ENCODE measurements around the gene IKZF2.
A peak's percentile ranks its signal among the peaks of the same experiment; 100 is the strongest.

IKZF2 gene

DNA sequence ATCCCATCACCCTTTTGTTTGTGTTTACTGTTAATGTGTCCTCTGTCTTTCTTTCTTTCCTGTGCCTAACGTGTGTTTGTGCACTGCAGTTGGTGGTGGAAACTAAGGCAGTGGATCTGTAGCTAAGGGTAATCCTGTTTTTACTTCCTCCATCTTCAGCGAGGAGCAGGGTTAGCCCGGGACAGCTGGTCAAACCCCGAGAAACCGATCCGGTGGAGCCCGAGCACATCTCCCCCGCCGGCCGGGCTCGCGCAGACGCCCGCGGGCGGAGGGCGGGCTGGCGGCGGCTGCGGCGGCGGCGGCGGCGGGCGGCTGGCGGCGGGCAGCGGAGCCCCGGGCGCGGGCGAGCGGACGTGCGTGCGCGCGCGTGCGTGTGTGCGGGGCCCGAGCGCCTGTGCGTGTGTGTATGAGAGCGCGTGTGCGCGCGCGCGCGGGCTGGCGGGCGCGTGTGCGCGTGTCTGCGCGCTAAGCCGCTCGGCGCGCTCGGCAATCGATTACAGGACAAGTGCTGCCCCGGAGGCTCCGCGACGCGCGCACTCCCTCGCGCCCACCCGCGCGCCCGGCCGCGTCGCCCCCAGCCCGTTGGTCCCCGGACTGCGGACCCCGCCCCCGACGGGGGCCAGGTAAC lies at the start of gene IKZF2:
Gene IKZF2 (minus strand): TSS at position 176 of the 628 bp plus-strand sequence. CDS start 2,983 bp downstream, outside the sequence.
- peak; percentile 62 for DNase-seq

GRCh38 chr2:213199871-213200270 lies 48.5 kb upstream of the IKZF2 start:
- no peak for DNase-seq

GRCh38 chr2:213189001-213189899 lies 37.8 kb upstream of the IKZF2 start:
- no peak for DNase-seq

- no peak for DNase-seq
These were observed 37.1 kb upstream of the IKZF2 start for GRCh38 chr2:213188533-213188867.

DNA sequence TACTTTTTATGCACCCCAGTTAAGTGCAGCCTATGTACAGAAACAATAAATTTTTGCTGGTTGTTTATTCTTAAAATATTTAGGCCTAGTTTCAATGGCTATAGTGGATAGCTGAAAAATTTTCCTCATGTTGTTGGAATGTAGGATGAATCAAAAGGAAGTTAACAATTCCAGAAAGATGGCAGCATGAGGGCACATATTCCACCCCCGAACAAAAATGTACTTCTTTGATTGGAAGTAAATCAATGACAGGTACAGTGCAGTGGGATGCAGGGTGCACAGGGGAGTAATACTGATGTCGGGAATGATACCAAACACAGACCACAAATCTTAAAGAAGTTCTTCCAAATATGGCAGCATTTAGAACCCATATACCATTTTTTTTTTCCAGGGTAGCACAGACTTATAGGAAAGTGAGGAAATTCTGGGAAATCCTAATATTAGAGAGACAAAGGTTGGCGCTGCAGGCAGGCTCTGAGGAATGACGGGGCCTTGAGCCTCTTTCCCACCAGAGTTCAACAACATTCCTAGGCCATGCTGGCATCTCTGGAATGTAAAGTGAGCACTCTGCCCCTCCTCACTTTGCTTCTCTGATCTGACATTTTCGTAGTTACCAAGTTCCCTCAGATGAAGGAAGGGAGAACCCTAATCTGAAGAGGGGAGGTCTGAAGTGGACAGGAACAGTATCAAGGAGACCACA lies 36.6 kb upstream of the IKZF2 start:
- no peak for DNase-seq

- no peak for DNase-seq
These were observed 36.0 kb upstream of the IKZF2 start for GRCh38 chr2:213187386-213187785.

DNA sequence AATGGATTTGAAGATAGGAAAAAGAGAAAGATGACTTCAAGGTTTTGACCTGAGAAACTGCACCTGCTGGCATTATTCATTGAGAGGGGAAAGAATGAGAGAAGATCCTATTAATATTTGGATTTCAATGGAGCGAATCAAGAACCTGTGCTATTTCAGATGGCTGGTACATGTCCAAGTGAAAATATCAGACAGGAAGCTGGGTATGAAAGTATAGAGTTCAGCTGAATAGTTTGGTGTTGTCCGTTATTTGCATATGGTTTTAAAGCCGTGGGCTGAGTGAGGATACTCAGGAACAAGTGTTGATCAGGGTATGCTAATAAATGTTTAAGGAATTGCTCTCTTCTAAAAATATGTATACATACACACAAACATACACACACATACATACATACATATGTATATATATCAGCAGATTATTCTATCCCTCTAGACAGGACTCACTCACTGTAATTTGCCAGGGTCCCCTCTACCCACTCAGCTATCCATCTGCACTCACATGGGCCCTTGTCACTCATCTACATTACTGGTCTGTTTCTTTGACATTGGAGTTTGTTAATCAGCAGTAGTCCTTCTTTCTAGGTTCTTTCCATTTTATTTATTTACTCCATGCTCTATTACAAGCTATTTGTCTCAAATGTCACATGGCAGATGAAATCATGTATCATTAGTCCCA lies 33.9 kb upstream of the IKZF2 start:
- no peak for DNase-seq

GRCh38 chr2:213181712-213182111 lies 30.3 kb upstream of the IKZF2 start:
- DNase-seq: no peak

DNA sequence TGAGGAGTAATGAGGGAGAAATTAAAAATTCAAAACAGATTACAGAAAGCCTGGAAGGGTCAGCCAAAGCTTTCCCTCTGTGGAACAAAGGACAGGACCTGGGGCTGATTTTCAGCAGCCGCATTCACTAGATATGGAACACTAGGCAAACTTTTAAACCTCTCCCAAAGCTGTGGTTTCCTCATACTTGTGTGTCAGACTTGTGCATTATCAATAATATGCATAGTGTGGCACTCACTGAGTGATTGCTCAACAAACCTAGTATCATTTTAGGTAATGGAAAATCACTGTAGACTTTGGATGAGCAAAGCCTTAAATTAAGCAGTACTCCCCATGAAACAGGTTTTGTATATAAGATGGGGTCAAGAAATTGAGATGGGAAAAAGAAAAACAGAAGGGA lies 26.3 kb upstream of the IKZF2 start:
- DNase-seq: no peak

DNA sequence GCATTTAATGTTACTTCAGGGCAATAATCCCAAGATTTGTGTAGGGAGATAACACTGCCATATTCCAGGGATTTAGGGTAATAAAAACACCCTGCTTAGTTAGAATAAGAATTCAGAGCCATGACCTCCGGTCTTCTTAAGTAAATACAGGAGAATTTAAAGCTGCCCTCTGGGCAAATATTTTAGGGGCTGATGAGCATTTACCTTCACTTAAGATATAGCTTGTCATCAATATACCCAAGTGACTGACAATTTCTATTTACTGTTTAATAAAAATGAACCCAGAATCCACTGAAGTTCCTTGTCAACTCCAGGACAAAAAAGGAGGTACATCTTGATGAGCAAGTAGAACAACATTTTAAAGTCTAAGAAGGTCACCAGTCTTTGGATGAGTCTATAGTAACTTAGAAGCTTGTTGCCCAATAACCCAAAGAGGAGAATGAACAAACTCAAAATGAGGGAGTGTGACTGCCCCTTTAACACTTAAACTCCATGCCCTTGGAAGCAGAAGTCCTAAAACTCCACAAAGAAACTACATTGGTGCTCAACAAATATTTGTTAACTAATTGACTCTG lies 24.3 kb upstream of the IKZF2 start:
- no peak for DNase-seq

GRCh38 chr2:213172641-213173040 lies 21.2 kb upstream of the IKZF2 start:
- DNase-seq: no peak

DNA sequence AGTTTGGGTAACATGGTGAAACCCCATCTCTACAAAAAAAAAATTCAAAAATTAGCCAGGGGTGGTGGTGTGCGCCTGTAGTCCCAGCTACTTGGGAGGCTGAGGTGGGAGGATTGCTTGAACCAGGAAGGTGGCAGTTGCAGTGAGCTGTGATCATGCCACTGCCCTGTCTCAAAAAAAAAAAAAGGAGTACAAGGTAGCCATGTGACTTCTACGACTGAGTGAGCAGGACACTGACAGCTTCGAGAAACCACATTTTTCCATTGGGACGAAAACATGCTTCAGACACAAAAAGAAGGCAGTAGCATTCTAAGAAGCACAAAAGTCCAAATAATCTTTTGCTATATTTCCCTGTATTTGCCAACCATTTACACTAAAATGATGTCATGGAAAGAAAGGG lies 19.7 kb upstream of the IKZF2 start:
- DNase-seq: no peak

GRCh38 chr2:213167271-213167930 lies 16.0 kb upstream of the IKZF2 start:
- DNase-seq: no peak

DNA sequence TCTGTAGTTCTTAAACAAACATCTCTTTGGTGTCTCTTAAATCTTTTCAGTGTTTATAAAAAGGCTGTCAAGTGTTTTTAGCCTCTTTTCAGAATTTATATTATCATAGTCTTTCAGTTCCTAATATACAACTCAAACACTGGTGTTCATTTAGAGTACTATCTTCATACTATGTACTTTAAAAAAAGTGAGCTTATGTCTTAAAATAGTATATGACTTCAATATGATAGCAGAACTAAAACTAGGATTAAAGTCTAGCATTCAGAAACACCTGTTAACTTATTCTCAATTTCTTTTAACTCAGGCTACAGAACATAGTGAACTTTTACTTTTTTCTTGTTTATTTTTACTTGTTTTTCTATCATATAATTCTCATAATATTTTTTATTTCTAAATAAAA lies 14.7 kb upstream of the IKZF2 start:
- DNase-seq: no peak

DNA sequence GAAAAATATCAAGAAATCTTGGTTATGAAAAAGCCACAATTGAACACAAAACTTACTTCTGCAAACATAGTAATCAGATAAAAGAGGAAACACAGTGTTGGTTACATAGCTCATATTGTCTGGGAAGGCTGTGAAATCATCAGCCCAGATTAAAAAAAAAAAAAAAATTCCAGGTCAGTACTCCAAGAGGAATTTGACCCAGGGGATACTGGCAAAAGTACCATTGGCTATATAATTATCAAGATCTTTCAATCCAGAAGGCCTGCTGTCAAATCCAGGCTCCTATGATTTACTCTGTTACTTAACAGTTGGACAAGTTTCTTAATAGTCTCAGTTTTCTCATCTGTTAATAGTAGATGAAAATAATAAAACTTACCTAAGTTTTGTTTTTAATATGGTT lies 12.9 kb upstream of the IKZF2 start:
- no peak for DNase-seq

GRCh38 chr2:213162516-213163118 lies 11.2 kb upstream of the IKZF2 start:
- DNase-seq: no peak

GRCh38 chr2:213161759-213162515 lies 10.5 kb upstream of the IKZF2 start:
- no peak for DNase-seq

GRCh38 chr2:213159768-213160167 lies 8.4 kb upstream of the IKZF2 start:
- no peak for DNase-seq

DNA sequence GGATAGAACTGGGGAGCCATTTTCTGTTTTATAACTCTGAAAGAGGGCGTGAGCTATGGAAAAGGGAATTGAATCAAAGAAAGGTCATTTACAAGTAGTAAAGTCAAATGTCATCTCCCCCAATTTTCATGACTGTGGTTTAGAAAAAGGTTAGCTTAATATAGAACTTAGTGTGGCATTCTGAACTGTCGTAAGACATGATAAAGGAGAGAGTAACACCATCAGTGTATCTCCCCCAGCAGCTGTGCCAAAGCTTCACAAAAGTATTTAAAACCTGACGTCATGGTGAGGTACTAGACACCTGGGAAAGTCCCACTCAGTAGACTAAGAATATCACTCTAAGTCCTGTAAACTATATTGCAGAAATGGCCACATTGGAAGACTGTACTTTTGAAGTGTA lies 5.8 kb upstream of the IKZF2 start:
- DNase-seq: no peak

DNA sequence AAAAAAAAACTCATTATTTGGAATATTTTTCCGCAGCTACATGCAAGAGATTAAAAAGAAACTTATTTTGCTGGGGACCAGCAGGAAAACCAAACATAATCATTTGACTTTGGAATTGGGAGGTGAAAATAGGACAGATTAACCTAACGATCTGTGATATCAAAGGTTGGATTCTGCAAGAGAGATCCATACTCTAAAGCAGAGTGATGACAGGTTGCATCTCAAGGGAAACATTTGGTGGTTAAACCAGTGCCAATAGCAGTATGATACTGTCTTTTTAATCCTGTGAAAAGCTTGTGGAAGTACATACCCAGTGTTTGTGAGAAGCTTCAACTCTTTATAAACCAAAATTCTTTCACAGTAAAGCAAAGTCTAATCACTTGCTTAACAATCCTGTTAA lies 5.3 kb upstream of the IKZF2 start:
- DNase-seq: no peak

DNA sequence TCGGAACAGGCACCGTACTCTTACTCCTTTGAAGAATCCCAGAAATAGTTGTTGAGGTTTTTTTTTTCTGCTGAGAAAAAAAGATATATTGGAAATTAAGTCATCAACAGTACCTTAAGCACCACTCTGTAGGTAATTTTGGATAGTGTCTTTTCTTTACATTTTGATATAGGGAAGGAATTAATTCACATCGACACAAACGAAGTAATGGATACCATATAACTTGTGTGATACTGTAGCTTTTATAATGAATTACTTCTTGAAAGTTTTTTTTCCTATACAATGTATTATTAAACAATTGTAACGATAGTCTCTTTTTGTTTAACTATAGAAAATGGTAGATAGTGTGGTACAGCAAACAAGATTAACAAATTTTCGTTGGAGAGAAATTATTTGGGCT lies 1.5 kb upstream of the IKZF2 start:
- no peak for DNase-seq

All from KG1 (cell line).